ENCODE results near the gene MLXIP. TPM values are rescaled to one million over a fixed set of nuclear protein-coding genes. Genes with fewer than 3 reads are reported as not detected.

The MLXIP gene
- total and polyA plus RNA-seq, 2 donors (not counting 3 experiments of a cell fraction or from before 2014, with no cell fraction given) = 22.0 to 72.5 TPM

DNA sequence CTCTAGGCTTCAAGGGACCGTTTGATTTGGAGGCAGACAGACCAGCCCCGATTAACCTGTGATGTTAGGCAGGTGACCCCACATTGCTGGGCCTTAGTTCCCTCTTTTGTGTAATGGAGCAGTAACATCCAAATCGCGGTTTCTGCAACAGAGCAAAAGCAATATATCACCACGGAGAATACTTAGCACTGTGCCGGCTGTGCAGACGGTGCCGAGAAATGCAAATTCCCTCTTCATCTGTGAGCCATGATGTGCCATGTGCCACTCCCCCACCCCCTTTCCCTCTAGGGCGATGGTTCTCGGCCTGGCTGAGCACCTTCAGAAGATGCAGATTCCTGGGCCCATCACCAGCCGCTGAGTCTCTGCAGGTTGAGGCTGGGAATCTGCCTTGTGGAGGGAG is 46.0 kb upstream of the MLXIP start:
- dilution Hi-C loops (cut with MboI; ENCODE audit: extremely low pct_ligation_motif_present, low sequenced_read_pairs) (no loop called here), intact Hi-C loops (cut with micrococcal nuclease) (no loop called here)
- H3K4me1 ChIP-seq (ENCODE audit: control insufficient read depth, extremely low read depth, insufficient read depth, low read length) = no peaks in the 10 kb centered on the region
- H3K36me3 ChIP-seq (ENCODE audit: control insufficient read depth in 2 of 2, extremely low read depth in 1 of 2, insufficient read depth in 2 of 2, low read length in 2 of 2) = no peaks in the 10 kb centered on the region
- H2AFZ ChIP-seq (ENCODE audit: low read depth, low read length) = no peak overlapping the region
- CTCF ChIA-PET = interaction anchor here (0.6 to 1.5 kb wide), 3 partner anchors 68 to 255 kb away, joined by 3 to 4 read pairs (median 3); no protein-coding TSS in a partner anchor
- FAIRE-seq (no peak), DNase-seq (ENCODE audit: low read depth, low spot score) (no peak)
- H3K4me3 ChIP-seq (replicated peaks in 1 of 3; ENCODE audit: insufficient read depth in 1 of 3, low read depth in 1 of 3, low read length in 3 of 3) = no peak overlapping the region
- no TSS peak for BruUV-seq (replicated peaks)
- TF ChIP-seq, protein P1, sequence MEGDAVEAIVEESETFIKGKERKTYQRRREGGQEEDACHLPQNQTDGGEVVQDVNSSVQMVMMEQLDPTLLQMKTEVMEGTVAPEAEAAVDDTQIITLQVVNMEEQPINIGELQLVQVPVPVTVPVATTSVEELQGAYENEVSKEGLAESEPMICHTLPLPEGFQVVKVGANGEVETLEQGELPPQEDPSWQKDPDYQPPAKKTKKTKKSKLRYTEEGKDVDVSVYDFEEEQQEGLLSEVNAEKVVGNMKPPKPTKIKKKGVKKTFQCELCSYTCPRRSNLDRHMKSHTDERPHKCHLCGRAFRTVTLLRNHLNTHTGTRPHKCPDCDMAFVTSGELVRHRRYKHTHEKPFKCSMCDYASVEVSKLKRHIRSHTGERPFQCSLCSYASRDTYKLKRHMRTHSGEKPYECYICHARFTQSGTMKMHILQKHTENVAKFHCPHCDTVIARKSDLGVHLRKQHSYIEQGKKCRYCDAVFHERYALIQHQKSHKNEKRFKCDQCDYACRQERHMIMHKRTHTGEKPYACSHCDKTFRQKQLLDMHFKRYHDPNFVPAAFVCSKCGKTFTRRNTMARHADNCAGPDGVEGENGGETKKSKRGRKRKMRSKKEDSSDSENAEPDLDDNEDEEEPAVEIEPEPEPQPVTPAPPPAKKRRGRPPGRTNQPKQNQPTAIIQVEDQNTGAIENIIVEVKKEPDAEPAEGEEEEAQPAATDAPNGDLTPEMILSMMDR (IDR thresholded peaks at IDR 0.05; ENCODE audit: extremely low read depth in 1 of 2, insufficient read depth in 1 of 2, low read depth in 1 of 2, low read length in 2 of 2) = no peak
- TF ChIP-seq MYC (IDR thresholded peaks at IDR 0.05; ENCODE audit: low read depth, low read length) (no peak), EZH2 (IDR thresholded peaks at IDR 0.05; ENCODE audit: borderline replicate concordance, low read depth, low read length, severe bottlenecking) (no peak), POLR2AphosphoS5 (IDR thresholded peaks at IDR 0.05; ENCODE audit: insufficient read depth, low read depth, low read length) (no peak), JUN (IDR thresholded peaks at IDR 0.05; ENCODE audit: borderline replicate concordance, insufficient read depth, insufficient read length, low read depth) (no peak)
- H3K9me1 ChIP-seq (replicated peaks; ENCODE audit: control insufficient read depth, extremely low read depth, insufficient read depth, low read length) = no peaks in the 10 kb centered on the region
- H3K9me3 ChIP-seq (replicated peaks; ENCODE audit: control insufficient read depth, insufficient read depth, low read length) = no peaks in the 10 kb centered on the region
- H3K27ac ChIP-seq (ENCODE audit: insufficient read depth, low read depth, low read length) = no peak overlapping the region
- H3K4me2 ChIP-seq (ENCODE audit: insufficient read depth, low read length) = no peak overlapping the region
- no peak overlapping the region for H3K9ac ChIP-seq (replicated peaks; ENCODE audit: extremely low read depth, insufficient read depth, low read length)
- H3K27me3 ChIP-seq (ENCODE audit: control insufficient read depth in 2 of 2, insufficient read depth in 2 of 2, low read length in 2 of 2) = no peaks in the 10 kb centered on the region
- no peaks in the 10 kb centered on the region for H4K20me1 ChIP-seq (replicated peaks; ENCODE audit: control insufficient read depth, extremely low read depth, insufficient read depth, low read length)
- H3K79me2 ChIP-seq (ENCODE audit: control insufficient read depth, insufficient read depth, low read length) = peaks cover 4% of the 10 kb centered on the region
- POLR2A ChIA-PET = no interaction called here

DNA sequence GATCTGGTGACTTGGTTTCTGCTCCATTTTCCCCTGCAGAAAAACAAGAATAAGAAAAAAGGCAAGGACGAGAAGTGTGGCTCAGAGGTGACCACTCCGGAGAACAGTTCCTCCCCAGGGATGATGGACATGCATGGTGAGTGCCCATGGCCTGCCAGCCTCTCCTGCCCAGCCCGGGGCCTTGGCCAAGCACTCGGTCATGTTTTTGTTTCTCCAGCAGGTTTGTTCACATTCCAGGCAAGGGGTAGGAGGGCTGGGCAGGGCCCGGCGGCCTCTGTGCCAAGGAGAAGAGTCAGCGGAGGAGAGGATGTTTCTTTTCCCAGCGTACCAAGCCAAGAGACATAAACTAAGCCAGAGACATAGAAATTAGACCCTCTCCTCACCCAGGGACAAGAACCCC is 43.3 kb upstream of the MLXIP start:
- H3K36me3 ChIP-seq (ENCODE audit: control insufficient read depth in 2 of 2, extremely low read depth in 1 of 2, insufficient read depth in 2 of 2, low read length in 2 of 2) = no peaks in the 10 kb centered on the region
- H3K27ac ChIP-seq (ENCODE audit: insufficient read depth, low read depth, low read length) = no peak overlapping the region
- H3K9me1 ChIP-seq (replicated peaks; ENCODE audit: control insufficient read depth, extremely low read depth, insufficient read depth, low read length) = no peaks in the 10 kb centered on the region
- no peak overlapping the region for H2AFZ ChIP-seq (ENCODE audit: low read depth, low read length)
- no peaks in the 10 kb centered on the region for H3K4me1 ChIP-seq (ENCODE audit: control insufficient read depth, extremely low read depth, insufficient read depth, low read length)
- H3K79me2 ChIP-seq (ENCODE audit: control insufficient read depth, insufficient read depth, low read length) = no peaks in the 10 kb centered on the region
- DNase-seq (ENCODE audit: low read depth, low spot score) = no peak
- no peaks in the 10 kb centered on the region for H3K27me3 ChIP-seq (ENCODE audit: control insufficient read depth in 2 of 2, insufficient read depth in 2 of 2, low read length in 2 of 2)
- H3K9ac ChIP-seq (replicated peaks; ENCODE audit: extremely low read depth, insufficient read depth, low read length) = no peak overlapping the region
- no TSS peak for BruUV-seq (replicated peaks)
- intact Hi-C loops (cut with micrococcal nuclease) (no loop called here), dilution Hi-C loops (cut with MboI; ENCODE audit: extremely low pct_ligation_motif_present, low sequenced_read_pairs) (no loop called here)
- no peak for FAIRE-seq
- H4K20me1 ChIP-seq (replicated peaks; ENCODE audit: control insufficient read depth, extremely low read depth, insufficient read depth, low read length) = no peaks in the 10 kb centered on the region
- H3K4me3 ChIP-seq (replicated peaks in 1 of 3; ENCODE audit: insufficient read depth in 1 of 3, low read depth in 1 of 3, low read length in 3 of 3) = no peak overlapping the region
- ChIA-PET POLR2A (no interaction called here), CTCF (no interaction called here)
- no peak overlapping the region for H3K4me2 ChIP-seq (ENCODE audit: insufficient read depth, low read length)
- no peaks in the 10 kb centered on the region for H3K9me3 ChIP-seq (replicated peaks; ENCODE audit: control insufficient read depth, insufficient read depth, low read length)
- TF ChIP-seq, protein P2, sequence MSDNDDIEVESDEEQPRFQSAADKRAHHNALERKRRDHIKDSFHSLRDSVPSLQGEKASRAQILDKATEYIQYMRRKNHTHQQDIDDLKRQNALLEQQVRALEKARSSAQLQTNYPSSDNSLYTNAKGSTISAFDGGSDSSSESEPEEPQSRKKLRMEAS (IDR thresholded peaks at IDR 0.05; ENCODE audit: insufficient read depth, insufficient read length) = no peak
- TF ChIP-seq GATA2 (IDR thresholded peaks at IDR 0.05; ENCODE audit: insufficient read depth, insufficient read length, low read depth, low read length) = no peak
- TF ChIP-seq POLR2AphosphoS5 (IDR thresholded peaks at IDR 0.05; ENCODE audit: insufficient read depth, low read depth, low read length) = no peak
- no peak for TF ChIP-seq EZH2 (IDR thresholded peaks at IDR 0.05; ENCODE audit: borderline replicate concordance, low read depth, low read length, severe bottlenecking)
- no peak for TF ChIP-seq JUN (IDR thresholded peaks at IDR 0.05; ENCODE audit: borderline replicate concordance, insufficient read depth, insufficient read length, low read depth)
- TF ChIP-seq MYC (IDR thresholded peaks at IDR 0.05; ENCODE audit: low read depth, low read length) = no peak
- no peak for TF ChIP-seq FOS (IDR thresholded peaks at IDR 0.05; ENCODE audit: borderline replicate concordance, insufficient read depth, low read length)
- no peak for TF ChIP-seq POLR2A (IDR thresholded peaks at IDR 0.05; ENCODE audit: low read depth, low read length)
- TF ChIP-seq, protein P1 (IDR thresholded peaks at IDR 0.05; ENCODE audit: extremely low read depth in 1 of 2, insufficient read depth in 1 of 2, low read depth in 1 of 2, low read length in 2 of 2) = no peak

Measured in endothelial cell of umbilical vein (primary cell).